Stimulated activated CD4-positive, alpha-beta T cell treated with anti-CD3 and anti-CD28 coated beads, Interleukin-4, amount 100 ng/mL, for 4 hours (primary cell): Measurements from ENCODE around the gene DENND6B.
"Not testable (repeated sequence)": the region's sequence is repeated elsewhere in the genome, so short reads cannot be mapped to it uniquely, and the experiment has no call there.

ENCODE experiments used
- DNase-seq, 2 experiments: peaks; one replicate each; pipeline ENCODE4 v3.0.0-alpha.2; 2020

The DENND6B gene

DNA sequence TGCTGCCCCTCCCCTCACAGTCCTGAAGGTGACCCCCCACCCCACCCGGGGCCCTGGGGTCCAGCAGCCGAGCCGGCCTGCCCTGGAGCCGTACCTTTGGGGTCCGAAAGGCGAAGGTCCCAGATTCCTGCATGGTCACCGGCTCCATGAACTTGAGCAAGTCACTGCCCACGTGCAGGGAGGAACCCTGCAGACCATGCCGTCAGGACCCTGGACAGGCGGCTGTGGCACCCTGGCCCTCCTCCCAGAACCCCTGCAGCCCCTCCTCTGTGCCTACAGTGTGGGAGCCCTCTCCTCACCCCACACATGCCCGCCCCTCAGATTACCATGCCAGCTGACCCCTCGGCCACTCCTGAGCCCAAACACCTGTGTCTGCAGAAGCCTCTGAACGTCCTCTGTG lies 42.3 kb downstream of the DENND6B start:
- DNase-seq = no peak

DNA sequence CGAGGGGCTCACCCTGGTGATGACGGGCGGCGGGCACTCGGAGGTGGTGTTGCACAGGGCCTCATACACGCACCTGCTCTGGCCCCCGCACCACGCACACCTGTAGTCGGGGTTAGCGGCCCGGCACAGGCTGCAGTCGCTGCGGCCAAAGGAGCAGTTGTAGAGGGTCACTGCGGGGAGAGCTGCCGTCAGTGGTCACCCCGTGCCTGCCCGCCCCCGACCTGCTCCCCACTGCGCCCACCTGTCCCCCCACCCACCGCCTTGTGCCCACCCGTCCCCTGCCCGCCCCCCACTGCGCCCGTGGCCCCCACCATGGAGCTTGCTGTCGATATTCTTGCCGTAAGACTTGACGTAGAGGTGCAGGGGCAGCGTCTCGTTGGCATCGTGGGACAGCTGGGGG lies 43.0 kb downstream of the DENND6B start:
- DNase-seq = no peak

DNA sequence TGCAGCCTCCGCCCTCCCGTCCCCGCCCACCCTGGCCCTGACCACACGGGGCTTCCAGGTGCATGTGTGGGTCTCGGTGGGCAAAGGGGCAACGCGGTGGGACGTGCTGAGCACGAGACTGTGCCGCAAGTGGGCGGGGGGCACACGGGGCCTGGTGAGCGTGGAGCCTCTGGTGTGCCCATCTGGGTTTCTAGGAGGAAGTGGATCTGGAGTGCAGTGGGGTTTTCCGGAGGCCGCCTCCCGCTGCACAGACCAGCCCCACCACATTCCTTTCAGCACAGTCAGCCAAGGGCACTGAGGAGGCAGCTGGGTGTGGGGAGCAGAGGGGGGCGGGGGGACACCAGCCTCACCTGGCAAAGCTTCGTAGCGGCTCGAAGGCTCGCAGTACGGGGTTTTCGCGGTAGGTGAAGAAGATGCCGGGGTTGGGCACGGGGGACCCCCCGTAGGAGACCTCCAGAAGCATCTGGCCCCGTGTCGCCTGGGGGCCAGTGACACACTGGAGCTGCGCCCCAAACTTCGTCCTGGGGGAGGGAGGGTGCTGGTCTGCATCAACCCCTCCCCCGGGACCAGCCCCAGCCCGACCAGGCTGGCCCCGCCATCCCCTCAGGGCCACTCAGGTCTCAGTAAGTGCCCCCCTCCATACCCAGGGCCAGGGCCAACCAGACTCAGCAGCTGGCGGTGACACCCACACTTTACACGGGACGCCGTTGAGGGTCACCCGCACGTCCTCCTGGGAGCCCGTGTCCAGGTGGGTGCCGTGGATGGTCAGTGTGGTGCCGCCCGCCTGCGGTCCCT lies 44.3 kb downstream of the DENND6B start:
- no peak for DNase-seq

DNA sequence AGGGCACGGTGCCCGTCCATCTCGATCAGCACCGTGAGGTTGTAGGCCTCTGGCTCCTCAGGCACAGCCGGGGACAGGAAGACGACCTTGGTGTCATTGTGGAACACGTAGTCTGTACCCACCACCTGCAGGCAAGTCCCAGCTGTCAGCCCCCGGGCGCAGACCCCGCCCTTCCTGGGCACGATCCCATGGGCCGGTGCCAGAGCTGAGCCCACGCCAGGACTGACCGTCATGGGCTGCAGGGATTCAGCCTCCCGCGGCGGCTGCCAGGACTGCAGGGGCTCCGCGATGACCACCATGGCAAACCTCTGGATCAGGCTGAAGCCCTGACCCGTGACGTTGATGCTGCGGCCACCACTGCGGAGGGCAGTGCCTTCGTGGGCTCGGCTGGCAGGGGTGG lies 44.9 kb downstream of the DENND6B start:
- DNase-seq = no peak

DNA sequence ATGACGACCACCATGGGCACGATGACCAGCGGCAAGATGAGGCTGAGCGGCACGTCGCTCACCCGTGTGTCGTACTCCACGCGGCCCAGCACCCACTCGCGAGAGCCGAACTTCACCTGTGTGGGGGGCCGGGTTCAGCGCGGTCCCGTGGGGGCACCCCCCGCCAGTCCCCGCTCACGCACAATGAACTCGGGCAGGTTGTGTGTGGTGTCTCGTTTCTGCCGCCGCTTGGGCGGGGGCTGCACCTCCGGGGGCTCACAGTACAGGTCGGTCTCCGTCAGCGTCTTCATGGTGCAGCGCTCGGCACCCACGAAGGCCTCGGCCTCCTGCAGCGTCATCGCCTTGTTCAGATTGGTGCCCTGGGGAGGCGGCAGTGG lies 45.4 kb downstream of the DENND6B start:
- no peak for DNase-seq

DNA sequence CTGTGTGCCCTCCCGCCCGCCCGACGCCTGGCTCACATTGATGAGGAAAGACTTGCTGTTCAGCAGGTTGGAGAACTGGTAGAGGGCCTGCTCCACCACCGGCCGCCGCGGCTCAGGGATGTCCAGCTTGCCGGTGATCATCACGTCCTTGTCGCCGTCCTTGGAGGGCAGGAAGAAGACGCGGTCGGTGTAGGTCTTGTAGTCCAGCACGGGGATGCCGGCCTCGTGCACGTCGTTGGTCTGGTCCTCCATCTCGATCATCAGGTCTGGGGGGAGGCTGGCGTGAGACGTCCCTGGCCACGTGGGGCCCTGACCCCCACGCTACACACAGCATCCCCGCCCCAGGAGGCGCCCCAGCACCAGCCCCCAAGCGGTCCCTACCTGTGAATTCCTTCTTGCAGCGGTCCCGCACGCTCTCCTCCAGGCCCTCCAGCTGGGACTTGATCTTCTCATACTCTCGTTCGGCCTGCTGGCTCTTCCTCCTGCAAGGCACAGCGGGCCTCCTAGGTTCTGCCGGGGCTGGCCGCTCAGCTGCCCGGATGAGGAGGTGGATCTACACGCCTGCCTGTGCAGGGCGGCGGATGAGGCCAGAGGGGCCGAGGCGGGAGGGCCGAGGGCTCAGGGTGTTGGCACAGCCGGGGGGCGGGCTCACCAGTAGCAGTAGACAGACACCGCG lies 46.0 kb downstream of the DENND6B start:
- DNase-seq = no peak

DNA sequence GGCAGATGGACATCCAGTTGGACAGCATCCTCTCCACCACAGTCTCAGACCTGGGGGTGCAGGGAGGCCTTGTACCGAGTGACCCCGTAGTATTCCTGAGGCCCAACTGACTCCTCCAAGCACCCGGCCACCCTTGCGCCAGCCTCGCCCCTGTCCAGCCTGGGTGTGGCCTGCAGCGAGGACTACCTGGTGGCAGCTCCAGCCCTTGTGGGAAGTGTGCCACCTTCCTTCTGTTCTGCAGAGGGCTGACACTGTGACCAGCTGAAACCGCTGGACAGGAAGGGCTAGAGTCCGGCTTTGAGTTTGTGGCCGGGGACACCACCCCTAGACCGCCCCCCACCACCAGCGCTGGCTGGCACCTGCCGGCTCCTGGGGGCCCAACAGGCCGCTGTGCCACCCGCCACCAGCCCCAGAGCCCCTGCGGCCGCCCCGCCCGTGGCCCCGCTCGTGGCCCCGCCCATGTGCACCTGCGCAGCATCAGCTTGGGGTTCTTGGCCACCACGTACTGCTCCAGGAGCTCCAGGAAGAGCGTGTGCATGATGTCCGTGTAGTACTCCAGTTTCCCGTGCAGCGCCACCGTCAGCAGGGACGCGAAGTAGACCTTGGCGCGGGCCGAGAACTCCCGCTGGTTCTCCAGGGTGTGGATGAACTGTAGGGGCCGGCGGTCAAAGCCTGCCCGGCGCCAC lies 46.6 kb downstream of the DENND6B start:
- DNase-seq = no peak

DNA sequence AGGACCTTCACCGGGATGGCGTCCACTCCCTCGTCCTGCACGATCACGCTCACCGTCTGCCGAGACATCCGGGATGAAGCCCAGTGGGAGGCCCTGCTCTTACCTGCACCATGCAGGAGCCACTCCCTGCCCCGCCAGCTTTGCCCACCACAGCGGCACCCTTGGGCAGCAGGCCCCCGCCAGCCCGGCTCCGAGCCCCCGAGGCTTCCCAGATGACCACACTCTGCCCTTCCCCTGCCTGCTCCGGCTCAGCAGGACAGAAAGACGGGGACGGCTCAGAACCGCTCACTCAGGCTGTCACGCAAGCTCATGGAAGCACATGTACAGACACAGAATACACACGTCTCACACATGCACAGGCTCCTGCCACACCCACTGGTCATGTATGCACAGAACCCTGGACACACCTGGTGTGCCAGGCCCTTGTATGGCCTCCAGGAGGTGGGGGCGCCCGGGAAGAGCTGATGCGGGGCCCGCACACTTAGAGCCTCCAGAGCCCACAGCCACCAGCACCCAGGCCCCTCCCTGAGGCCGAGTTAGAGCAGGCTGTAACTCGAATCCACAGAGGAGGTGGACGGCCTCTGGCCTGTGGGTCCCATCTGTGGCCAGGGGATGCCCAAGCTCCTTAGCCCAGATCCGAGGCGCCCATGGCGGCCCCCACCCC lies 47.7 kb downstream of the DENND6B start:
- DNase-seq = no peak

DNA sequence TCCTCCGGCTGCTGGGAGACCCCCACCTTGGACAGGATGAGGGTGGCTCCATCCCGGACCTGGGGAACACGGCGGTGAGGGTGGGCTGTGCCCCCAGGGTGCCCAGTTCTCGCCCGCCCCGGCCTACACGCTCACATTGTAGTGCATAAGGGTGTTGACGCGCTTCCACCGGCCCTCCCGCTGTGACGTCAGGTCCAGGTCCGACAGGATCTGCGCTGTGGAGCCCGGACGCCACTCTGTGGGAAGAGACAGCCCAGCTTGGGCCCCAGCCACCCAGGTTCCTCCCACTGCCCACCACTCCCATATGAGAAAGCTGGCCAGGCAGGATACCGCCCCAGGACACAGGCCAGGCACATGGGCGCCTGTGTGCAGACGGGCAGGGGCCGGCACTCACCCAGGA lies 48.4 kb downstream of the DENND6B start:
- DNase-seq = no peak

DNA sequence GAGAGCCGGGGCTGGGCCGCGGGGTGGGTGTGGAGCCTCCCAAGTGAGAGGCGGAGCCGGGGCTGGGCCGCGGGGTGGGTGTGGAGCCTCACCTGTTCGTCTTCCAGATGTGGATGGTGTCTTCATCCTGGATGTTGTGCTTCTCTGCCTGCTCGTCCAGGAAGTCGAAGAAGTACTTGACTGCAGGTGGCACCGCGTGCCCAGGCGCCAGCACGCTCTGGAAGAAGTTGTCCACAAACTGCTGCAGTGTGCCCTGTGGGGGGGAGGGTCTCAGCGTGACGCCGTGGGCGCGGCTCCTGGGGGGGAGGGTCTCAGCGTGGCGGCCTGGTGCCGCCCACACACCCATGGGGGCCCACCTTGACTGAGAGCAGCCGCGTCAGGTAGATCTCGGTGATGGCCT lies 49.1 kb downstream of the DENND6B start:
- DNase-seq = no peak

DNA sequence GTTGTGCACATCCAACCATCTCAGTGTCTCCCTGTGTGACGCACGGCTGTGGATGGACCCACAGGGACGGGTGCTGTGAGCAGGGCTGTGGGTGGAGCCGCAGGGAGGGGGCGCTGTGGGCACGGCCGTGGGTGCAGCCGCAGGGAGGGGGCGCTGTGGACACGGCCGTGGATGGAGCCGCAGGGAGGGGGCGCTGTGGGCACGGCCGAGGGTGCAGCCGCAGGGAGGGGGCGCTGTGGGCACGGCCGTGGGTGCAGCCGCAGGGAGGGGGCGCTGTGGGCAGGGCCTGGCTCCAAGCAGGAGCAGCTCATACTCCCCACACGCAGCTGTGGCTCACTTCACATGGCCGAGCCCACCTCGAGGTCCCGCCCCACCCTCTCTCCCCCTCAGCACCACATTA lies 50.7 kb downstream of the DENND6B start:
- peak in 1 of 2 experiments; percentile 13 for DNase-seq

DNA sequence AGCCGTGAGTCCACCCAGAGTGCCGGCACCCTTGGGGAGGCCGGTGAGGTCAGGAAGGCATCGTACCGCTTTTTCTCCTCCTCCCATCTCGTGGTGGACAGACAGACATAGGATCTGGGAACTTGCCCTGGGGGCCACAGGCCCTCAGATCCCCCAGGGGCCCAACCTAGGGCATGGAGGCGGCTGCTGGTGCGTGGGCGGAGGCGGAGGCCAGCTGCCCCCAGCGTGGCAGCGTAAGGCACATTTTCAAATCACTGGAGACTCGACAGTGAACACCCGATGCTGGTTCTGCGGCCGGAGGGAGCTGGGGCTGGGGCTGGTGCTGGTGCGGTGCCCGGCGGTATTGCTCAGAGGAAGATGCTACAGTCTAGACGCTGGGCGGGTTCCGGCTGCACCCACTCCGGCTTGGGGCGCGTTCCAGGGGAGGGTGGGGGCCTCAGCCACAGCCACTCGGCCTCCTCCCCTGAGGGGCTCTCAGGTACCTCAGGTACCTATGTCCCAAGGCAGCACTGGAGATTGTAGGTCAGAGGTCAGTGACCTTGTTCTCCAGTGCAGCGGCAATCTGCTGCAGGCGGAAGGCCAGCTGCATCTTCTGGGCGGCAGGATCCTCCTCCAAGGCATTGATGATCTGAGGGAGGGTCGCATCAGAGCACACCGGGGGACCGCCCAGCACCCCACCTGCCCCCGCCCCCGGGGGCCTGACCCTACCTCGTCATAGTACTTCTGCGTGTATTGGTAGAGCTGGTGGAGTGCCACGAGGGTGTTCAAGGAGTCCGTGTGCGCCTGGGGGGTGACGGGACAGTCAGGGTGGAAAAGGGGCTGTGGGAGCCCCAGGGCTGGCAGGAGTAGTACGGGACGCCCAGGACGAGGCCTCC lies 51.4 kb downstream of the DENND6B start:
- no peak for DNase-seq

DNA sequence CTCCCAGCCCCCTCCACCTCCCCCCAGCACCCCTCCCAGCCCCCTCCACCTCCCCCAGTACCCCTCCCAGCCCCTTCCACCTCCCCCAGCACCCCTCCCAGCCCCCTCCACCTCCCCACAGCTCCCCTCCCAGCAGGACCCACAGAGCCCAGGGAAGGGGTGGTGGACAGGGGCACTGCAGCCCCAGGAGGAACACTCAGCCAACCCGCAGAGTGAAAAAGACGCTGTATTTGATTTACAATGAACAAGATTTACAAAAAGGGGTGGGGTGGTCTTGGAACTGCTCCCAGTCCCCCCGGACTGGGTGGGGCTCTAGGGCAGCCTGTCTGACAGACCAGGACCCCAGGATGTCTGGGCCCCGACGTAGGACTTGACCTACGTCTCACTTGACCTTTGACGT lies 52.0 kb downstream of the DENND6B start:
- DNase-seq = no peak

DNA sequence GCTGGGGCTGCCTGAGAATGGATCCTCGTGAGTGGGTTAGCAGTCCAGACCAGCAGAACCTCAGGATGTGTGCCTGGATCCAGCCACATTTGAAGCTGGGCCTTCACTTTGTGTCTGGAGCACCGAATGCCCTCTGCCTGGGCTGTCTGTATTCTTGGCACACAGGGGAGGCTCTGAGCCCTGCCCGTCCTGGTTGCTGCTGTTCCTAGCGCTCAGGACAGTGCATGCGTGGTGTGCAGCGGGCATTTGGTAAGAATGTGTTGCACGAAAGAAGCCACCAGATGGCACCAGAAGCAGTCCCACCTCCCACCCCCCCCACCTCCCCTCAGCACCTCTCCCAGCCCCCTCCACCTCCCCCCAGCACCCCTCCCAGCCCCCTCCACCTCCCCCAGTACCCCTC lies 52.5 kb downstream of the DENND6B start:
- DNase-seq = peak; percentile 20 to 40

DNA sequence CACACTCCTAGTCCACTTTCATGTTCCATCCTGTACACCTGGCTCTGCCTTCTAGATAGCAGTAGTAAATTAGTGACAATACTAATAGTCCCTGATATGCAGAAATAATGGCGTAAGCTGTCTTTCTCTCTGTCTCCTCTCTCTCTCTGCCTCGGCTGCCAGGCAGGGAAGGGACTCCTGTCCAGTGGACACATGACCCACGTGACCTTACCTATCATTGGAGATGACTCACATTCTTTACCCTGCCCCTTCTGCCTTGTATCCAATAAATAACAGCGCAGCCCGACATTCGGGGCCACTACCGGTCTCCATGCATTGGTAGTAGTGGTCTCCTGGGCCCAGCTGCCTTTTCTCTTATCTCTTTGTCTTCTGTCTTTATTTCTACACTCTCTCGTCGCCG lies 53.0 kb downstream of the DENND6B start:
- not testable (repeated sequence) for DNase-seq

DNA sequence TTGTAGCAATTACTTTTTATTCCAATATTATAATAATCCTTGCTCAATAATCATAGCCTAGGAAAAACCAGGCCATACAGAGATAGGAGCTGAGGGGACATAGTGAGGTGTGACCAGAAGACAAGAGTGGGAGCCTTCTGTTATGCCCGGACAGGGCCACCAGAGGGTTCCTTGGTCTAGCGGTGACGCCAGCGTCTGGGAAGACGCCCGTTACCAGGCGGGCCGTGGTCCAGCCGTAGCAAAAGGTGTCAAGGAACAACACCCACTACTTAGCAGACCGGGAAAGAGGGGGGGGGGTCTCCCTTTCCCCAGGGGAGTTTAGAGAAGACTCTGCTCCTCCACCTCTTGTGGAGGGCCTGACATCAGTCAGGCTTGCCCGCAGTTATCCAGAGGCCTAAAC lies 53.5 kb downstream of the DENND6B start:
- not testable (repeated sequence) for DNase-seq

DNA sequence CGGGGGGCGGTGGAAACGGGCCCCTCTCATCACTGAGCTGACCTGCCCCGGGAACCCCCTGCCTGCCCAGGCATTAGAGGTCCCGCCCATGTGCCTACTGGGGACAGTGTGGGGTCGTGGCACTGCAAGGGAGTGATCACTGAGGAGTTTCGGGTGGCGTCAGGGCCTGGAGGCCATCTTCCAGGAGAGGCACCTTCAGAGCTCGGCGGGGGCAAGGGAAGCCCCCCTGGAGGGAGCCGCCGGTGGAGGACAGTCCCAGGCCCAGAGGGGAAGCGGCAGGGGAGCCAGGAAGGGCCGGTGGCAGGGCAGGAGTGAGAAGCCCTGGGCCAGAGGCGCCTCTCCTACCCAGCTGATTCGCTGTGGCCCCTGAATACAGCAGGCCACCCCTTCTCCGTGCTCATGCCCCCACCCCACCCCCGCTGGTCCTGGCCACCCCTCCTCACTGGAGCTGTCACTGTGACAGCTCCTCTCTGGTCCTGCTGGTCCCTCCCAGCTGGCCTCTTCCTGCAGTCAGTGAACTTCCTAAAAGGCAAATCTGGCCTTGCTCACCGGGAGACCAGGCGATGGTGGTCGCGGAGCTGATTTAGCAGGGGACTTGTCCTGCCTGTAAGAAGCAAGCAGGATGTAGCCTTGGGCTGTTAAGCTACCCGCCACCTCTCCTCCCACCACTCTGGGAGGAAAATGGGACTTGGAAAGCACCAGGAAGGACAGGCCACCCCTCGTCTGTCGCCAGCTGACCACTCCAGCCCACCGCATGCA lies 54.6 kb downstream of the DENND6B start:
- no peak for DNase-seq

DNA sequence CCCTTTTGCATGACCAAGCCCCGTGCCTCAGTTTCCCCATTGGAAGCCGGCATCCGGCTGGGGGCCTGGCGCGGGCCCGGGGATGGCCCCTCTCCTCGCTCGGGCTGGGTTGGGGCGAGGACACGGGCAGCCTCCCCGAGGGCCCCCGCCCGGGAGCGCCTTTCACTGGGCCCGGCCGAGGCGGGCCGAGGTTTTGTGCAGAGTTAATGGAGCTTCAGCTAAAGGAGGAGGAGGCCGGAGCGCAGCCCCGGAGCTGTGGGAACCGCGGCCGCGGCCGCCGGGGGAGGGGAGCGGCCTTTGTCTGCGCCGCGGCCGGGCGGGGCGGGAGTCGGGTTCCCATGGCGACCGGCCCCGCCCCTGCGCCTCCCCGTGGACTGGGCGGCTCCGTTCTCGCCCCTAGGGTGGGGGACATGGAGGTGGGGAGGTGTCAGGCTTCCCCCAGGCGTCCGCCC lies 55.3 kb downstream of the DENND6B start:
- peak; percentile 44 to 68 for DNase-seq

DNA sequence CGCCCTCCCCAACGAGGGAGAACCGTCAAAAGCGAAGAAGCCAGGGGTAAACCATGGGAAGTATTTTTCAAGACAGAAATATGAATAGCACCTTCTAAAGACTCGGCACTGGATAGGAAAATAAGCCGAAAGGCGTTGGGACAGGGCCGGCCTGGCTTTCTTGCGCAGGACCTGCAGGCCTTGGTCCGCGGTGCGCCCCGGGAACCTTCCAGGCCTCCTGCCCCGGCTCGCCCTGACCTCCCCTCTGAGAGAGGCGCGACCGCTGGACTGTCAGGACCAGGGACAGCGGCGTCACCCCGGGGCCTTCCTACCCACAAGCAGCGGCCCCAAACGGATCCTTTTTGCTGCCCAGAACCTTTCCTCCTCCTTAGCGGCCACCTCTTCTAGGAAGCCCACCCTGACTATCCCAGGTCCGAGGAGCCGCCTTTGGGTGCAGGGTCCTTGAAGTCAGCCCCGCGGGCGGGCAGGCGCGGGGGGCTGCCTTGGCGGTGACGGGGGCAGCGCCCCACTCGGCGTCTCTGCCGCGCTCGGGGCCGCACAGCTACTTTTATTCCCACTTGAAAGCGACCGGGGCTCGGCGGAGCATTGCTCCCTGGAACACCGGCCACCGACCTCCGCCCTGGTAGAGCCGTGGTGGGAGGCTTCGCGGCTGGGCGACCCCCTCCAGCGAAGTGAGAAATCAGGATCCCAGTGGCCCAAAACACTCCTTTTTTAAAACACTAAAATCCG lies 56.0 kb downstream of the DENND6B start:
- peak; percentile 40 to 65 for DNase-seq

DNA sequence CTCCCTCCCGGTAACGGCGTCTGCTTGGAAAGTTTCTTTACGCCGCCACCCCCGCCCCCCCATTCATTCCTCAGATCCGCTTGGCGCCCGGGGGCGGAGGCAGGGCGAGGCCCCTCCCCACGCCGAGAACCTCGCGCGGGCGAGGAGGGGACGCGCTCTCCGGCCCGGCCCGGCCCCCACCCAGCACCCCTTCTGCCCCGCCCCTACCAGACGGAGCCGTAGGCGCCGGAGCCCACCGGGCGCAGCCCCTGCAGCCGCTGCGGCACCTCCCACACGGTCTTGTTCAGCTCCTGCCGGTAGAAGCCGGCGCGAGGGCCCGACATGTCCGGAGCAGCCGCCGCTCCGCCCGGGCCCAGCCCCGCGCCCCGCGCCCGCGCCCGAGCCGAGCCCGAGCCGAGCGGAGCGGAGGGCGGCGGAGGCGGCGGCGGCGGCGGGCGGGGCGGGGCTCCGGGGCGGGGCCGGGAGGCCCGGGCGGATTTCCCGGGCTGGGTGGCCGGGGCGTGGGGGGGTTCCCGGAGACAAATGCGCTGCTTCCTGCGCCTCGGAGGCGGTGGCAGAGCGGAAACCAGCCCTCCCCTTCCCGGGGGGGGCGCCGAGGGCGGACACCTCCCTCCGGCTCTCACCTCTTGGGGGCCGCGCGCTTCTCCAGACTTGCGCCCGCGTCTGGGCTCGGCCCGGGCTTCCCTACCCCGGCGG lies 56.7 kb downstream of the DENND6B start, which contains the start of gene MAPK11:
Gene MAPK11, minus strand, starts transcription at position 411 of the 696 bp plus-strand sequence. Its CDS starts 88 bp downstream, at position 323.
- peak; percentile 77 to 78 for DNase-seq
